H1 (cell line): Measurements from ENCODE around the gene LDLRAD4. TPM values are rescaled to one million over a fixed set of nuclear protein-coding genes. Genes with fewer than 3 reads are reported as not detected.

Experiments used
- CTCF ChIA-PET: fragments of 300-600 bp; sonication (Branson Sonifier 250); formaldehyde crosslinking; loops from one replicate; lab custom pipeline; 2021; ENCODE audit not compliant: partially characterized antibody; lab: Charles Lee
- POLR2A ChIA-PET: fragments of 300-600 bp; sonication (Branson Sonifier 250); formaldehyde crosslinking; loops from one replicate; lab custom pipeline; 2021; ENCODE audit warnings: inconsistent platforms; ENCODE audit not compliant: partially characterized antibody; lab: Charles Lee
- DNase-seq, 2 experiments: peaks; one replicate each; pipeline versions ENCODE4 v3.0.0 to v3.0.0-alpha.2; 2010 to 2022; ENCODE audit warnings: low spot score in 2 of 2, low read depth in 1 of 2, mixed read lengths in 1 of 2
- FAIRE-seq: peaks from 2 replicates; lab custom pipeline; 2011; peaks lifted over from hg19 to GRCh38; lab: Jason Lieb, UNC
- H2AFZ ChIP-seq: 2 replicates; pipeline ENCODE4 v1.8.1; 2012; ENCODE audit warnings: low read length, inconsistent platforms
- H2AK5ac ChIP-seq: 2 replicates; pipeline ENCODE4 v1.6.1; 2013; ENCODE audit warnings: low read depth, low read length
- H2BK120ac ChIP-seq: replicated peaks from 2 replicates; pipeline ENCODE3; 2013; ENCODE audit warnings: low read depth, low read length, inconsistent platforms
- H2BK12ac ChIP-seq: 2 replicates; pipeline ENCODE4 v1.6.1; 2013; ENCODE audit warnings: low read depth, low read length
- H2BK15ac ChIP-seq: 2 replicates; pipeline ENCODE4 v1.6.1; 2013; ENCODE audit warnings: low read length
- H2BK20ac ChIP-seq: 2 replicates; pipeline ENCODE4 v1.6.1; 2013; ENCODE audit warnings: low read length
- H2BK5ac ChIP-seq: 2 replicates; pipeline ENCODE4 v1.6.1; 2013; ENCODE audit warnings: low read depth, low read length
- H3K14ac ChIP-seq: 2 replicates; pipeline ENCODE4 v1.6.1; 2013; ENCODE audit warnings: inconsistent platforms; ENCODE audit not compliant: insufficient read length
- H3K18ac ChIP-seq: 2 replicates; pipeline ENCODE4 v1.6.1; 2013; ENCODE audit warnings: low read length; ENCODE audit errors: extremely low read depth
- H3K23ac ChIP-seq: 2 replicates; pipeline ENCODE4 v1.6.1; 2013; ENCODE audit warnings: inconsistent platforms; ENCODE audit not compliant: insufficient read length
- H3K23me2 ChIP-seq: 2 replicates; pipeline ENCODE4 v1.6.1; 2013; ENCODE audit warnings: low read depth, low read length
- H3K27ac ChIP-seq: 2 replicates; pipeline ENCODE4 v1.6.1; 2011; ENCODE audit warnings: low read depth, low read length, inconsistent platforms
- H3K27me3 ChIP-seq, 4 experiments: replicated peaks in 1 of 4; 1 replicate in 1 of 4; 2 replicates in 3 of 4; pipeline versions ENCODE4 v1.6.1 to v1.8.1; 2011 to 2013; ENCODE audit warnings: low read length in 3 of 4, mild to moderate bottlenecking in 3 of 4, inconsistent platforms in 2 of 4, mixed read lengths in 2 of 4, moderate library complexity in 1 of 4; ENCODE audit not compliant: control insufficient read depth in 3 of 4, insufficient read depth in 3 of 4; ENCODE audit errors: extremely low read depth in 1 of 4
- H3K36me3 ChIP-seq, 4 experiments: 2 replicates each; pipeline versions ENCODE4 v1.6.1 to v1.8.1; 2011 to 2013; ENCODE audit warnings: mild to moderate bottlenecking in 4 of 4, low read length in 3 of 4, moderate library complexity in 2 of 4, control low read depth in 1 of 4, inconsistent platforms in 1 of 4; ENCODE audit not compliant: insufficient read depth in 4 of 4, control insufficient read depth in 2 of 4
- H3K4ac ChIP-seq: replicated peaks from 2 replicates; pipeline ENCODE3; 2013; ENCODE audit warnings: low read length, low read depth, mixed read lengths, inconsistent platforms; ENCODE audit not compliant: insufficient read length
- H3K4me1 ChIP-seq, 4 experiments: replicated peaks in 1 of 4; 1 replicate in 1 of 4; 2 replicates in 3 of 4; pipeline versions ENCODE4 v1.6.1 to v1.8.1; 2011 to 2013; ENCODE audit warnings: low read length in 3 of 4, inconsistent platforms in 2 of 4, mixed read lengths in 1 of 4; ENCODE audit not compliant: insufficient read depth in 4 of 4, control insufficient read depth in 3 of 4
- H3K4me2 ChIP-seq, 2 experiments: 2 replicates each; pipeline versions ENCODE4 v1.6.1 to v1.8.1; 2011 to 2013; ENCODE audit warnings: low read depth in 2 of 2, low read length in 2 of 2, control low read depth in 1 of 2, inconsistent platforms in 1 of 2, mild to moderate bottlenecking in 1 of 2; ENCODE audit not compliant: insufficient read depth in 1 of 2
- H3K4me3 ChIP-seq, 4 experiments: fragments of 200-600, 300-600 bp in 1 of 4; sonication (generic), shearing (Covaris generic), sonication (Bioruptor Twin) in 1 of 4; 2 replicates each; pipeline versions ENCODE4 v1.5.1 to v1.8.1; 2011 to 2016; ENCODE audit warnings: low read length in 4 of 4, low read depth in 3 of 4, control low read depth in 2 of 4, inconsistent platforms in 2 of 4, mild to moderate bottlenecking in 2 of 4, mixed read lengths in 1 of 4, moderate library complexity in 1 of 4; ENCODE audit not compliant: insufficient read depth in 2 of 4; ENCODE audit errors: extremely low read depth in 1 of 4
- H3K56ac ChIP-seq: replicated peaks from 2 replicates; pipeline ENCODE3; 2013; ENCODE audit warnings: low read depth, mild to moderate bottlenecking, mixed read lengths, low read length, inconsistent platforms; ENCODE audit not compliant: insufficient read length
- H3K79me1 ChIP-seq: 2 replicates; pipeline ENCODE4 v1.6.1; 2013; ENCODE audit warnings: low read depth, low read length, control low read depth
- H3K79me2 ChIP-seq, 2 experiments: 2 replicates each; pipeline versions ENCODE4 v1.6.1 to v1.8.1; 2012 to 2013; ENCODE audit warnings: low read length in 2 of 2, mild to moderate bottlenecking in 2 of 2, inconsistent platforms in 1 of 2; ENCODE audit not compliant: insufficient read depth in 2 of 2, control insufficient read depth in 1 of 2
- H3K9ac ChIP-seq, 4 experiments: replicated peaks in 1 of 4; 1 replicate in 1 of 4; 2 replicates in 3 of 4; pipeline versions ENCODE4 v1.6.1 to v1.8.1; 2011 to 2013; ENCODE audit warnings: low read depth in 3 of 4, low read length in 3 of 4, control low read depth in 2 of 4, mild to moderate bottlenecking in 2 of 4, moderate library complexity in 2 of 4, inconsistent platforms in 1 of 4; ENCODE audit errors: extremely low read depth in 1 of 4
- H3K9me3 ChIP-seq, 2 experiments: 2 replicates each; pipeline versions ENCODE4 v1.6.1 to v1.8.1; 2012 to 2013; ENCODE audit warnings: mild to moderate bottlenecking in 2 of 2, moderate library complexity in 2 of 2, control low read depth in 1 of 2, inconsistent platforms in 1 of 2, low read depth in 1 of 2, low read length in 1 of 2, mixed read lengths in 1 of 2; ENCODE audit not compliant: insufficient read depth in 2 of 2
- H4K20me1 ChIP-seq, 2 experiments: replicated peaks in 1 of 2; 2 replicates each; pipeline versions ENCODE3 to v1.8.1; 2011 to 2013; ENCODE audit warnings: inconsistent platforms in 2 of 2, low read length in 2 of 2, mild to moderate bottlenecking in 1 of 2; ENCODE audit not compliant: insufficient read depth in 2 of 2, control insufficient read depth in 1 of 2
- H4K5ac ChIP-seq: 2 replicates; pipeline ENCODE4 v1.6.1; 2013; ENCODE audit warnings: low read length, low read depth, mixed read lengths, inconsistent platforms; ENCODE audit not compliant: insufficient read length
- H4K8ac ChIP-seq: 2 replicates; pipeline ENCODE4 v1.8.0; 2013; ENCODE audit warnings: mild to moderate bottlenecking, moderate library complexity, low read length, inconsistent platforms; ENCODE audit not compliant: insufficient read depth; ENCODE audit errors: extremely low read depth
- H4K91ac ChIP-seq: replicated peaks from 2 replicates; pipeline ENCODE3; 2013; ENCODE audit warnings: low read length, mixed read lengths, inconsistent platforms; ENCODE audit not compliant: insufficient read length
- ASH2L ChIP-seq: fragments of 200-600, 300-600 bp; sonication (generic); IDR thresholded peaks from one replicate; pipeline ENCODE4 v1.7.1; 2017; ENCODE audit warnings: low read length
- BCL11A ChIP-seq, 2 experiments: IDR thresholded peaks; one replicate each; pipeline ENCODE4 v1.6.1; 2011; ENCODE audit warnings: low read depth in 2 of 2, low read length in 2 of 2, mild to moderate bottlenecking in 2 of 2
- CEBPB ChIP-seq: IDR thresholded peaks from 2 replicates; pipeline ENCODE4 v1.6.1; 2012; ENCODE audit warnings: low read depth, low read length
- CHD1 ChIP-seq: IDR thresholded peaks from 2 replicates; pipeline ENCODE4 v1.6.1; 2012; ENCODE audit warnings: low read depth, low read length, improper control_type of control experiment
- CHD2 ChIP-seq: IDR thresholded peaks from 2 replicates; pipeline ENCODE4 v1.6.1; 2012; ENCODE audit warnings: low read length, improper control_type of control experiment
- CTCF ChIP-seq, 3 experiments: IDR thresholded peaks; 1 replicate in 2 of 3; 2 replicates in 1 of 3; pipeline versions ENCODE4 v1.5.1 to v1.6.1; 2011; ENCODE audit warnings: low read length in 3 of 3, mild to moderate bottlenecking in 3 of 3, inconsistent platforms in 2 of 3, low read depth in 1 of 3, moderate library complexity in 1 of 3; ENCODE audit not compliant: insufficient read depth in 1 of 3; ENCODE audit errors: control extremely low read depth in 1 of 3
- ZNF274 ChIP-seq: IDR thresholded peaks from 2 replicates; pipeline ENCODE4 v1.7.0; 2012; ENCODE audit warnings: low read length, borderline replicate concordance; ENCODE audit errors: extremely low read depth
- WGBS, 2 experiments: shearing (Covaris generic) in 1 of 2; methylation state at CpG; one replicate each; pipeline versions ENCODE4 v1.1.6 to v1.1.7; 2013 to 2015; ENCODE audit warnings: low lambda C conversion rate in 2 of 2, mixed read lengths in 2 of 2, inconsistent platforms in 1 of 2, low coverage in 1 of 2, missing lambda C conversion rate in 1 of 2; ENCODE audit not compliant: insufficient replicate concordance in 2 of 2, insufficient coverage in 1 of 2, insufficient read length in 1 of 2; ENCODE audit errors: extremely low coverage in 1 of 2, missing lambda C conversion rate in 1 of 2; 5-methylcytosine and 5-hydroxymethylcytosine counted together
- polyA plus RNA-seq, 7 experiments: library from polyadenylated mRNA; depleted of rRNA in 3 of 7; stranded (reverse) in 5 of 7; unstranded in 2 of 7; fragments of >200 nt in 5 of 7; fragments of 200-250 nt in 2 of 7; gene quantifications; 1 replicate in 5 of 7; 2 replicates in 1 of 7; 4 replicates in 1 of 7; pipeline versions ENCODE4 v1.2.1 to v1.2.3, GENCODE V29; 2011 to 2013; ENCODE audit warnings: missing spikeins in 2 of 7, mixed read lengths in 2 of 7
- total RNA-seq: library from RNA; stranded (reverse); fragmentation: NEBNext Ultra II Directional; extraction: Animal tissue kit (Norgen Biotek cat#: 25700); gene quantifications from 2 replicates; pipeline ENCODE4 v1.2.1, GENCODE V29; 2021

LDLRAD4 gene
- total and polyA plus RNA-seq, 2 of the 8 experiments (the other 6 are each of a cell fraction or from before 2014, with no cell fraction given) = 0.77 to 1.4 TPM

GRCh38 chr18:13524054-13524453, 305.5 kb downstream of the LDLRAD4 start:
- Histone ChIP-seq H4K20me1 (no peaks in the 10 kb centered on the region), H3K9me3 (no peaks in the 10 kb centered on the region), H2BK120ac (no peak overlapping the region), H4K8ac (no peak overlapping the region), H3K4ac (no peak overlapping the region), H3K18ac (no peak overlapping the region), H4K5ac (no peak overlapping the region), H3K27ac (no peak overlapping the region), H4K91ac (no peak overlapping the region), H2BK5ac (no peak overlapping the region), H3K36me3 (no peaks in the 10 kb centered on the region), H3K4me1 (no peaks in the 10 kb centered on the region), H3K4me2 (no peak overlapping the region), H3K56ac (no peak overlapping the region), H2AK5ac (no peak overlapping the region), H3K14ac (no peak overlapping the region), H2BK15ac (no peak overlapping the region), H2AFZ (no peak overlapping the region), H3K79me2 (no peaks in the 10 kb centered on the region), H3K4me3 (no peak overlapping the region), H3K9ac (no peak overlapping the region), H2BK12ac (no peak overlapping the region), H3K23me2 (no peaks in the 10 kb centered on the region), H3K23ac (no peak overlapping the region), H3K27me3 (0 out of 7 replicates have a peak, but pooled peaks cover 0 to 2% (median 0%) of the 10 kb centered on the region in 4 experiments), H3K79me1 (no peaks in the 10 kb centered on the region), H2BK20ac (no peak overlapping the region)
- no peak for TF ChIP-seq BCL11A (IDR thresholded peaks at IDR 0.05; ENCODE audit: low read depth in 2 of 2, low read length in 2 of 2)
- no peak for TF ChIP-seq ASH2L
- TF ChIP-seq CEBPB = no peak
- no peak for TF ChIP-seq CHD1
- TF ChIP-seq ZNF274 = no peak
- no peak for TF ChIP-seq CTCF (IDR thresholded peaks at IDR 0.05; ENCODE audit: control extremely low read depth in 1 of 3, insufficient read depth in 1 of 3, low read depth in 1 of 3, low read length in 3 of 3)
- TF ChIP-seq CHD2 = no peak
- no peak for FAIRE-seq
- POLR2A ChIA-PET = no interaction called here
- WGBS, 2 experiments = 75% methylated on average over 5 of the region's 5 CpGs; no CpG with 5 or more reads in 1 of the 2 experiments
- CTCF ChIA-PET = interaction anchor here (0.7 to 2.8 kb wide), 3 partner anchors 10 to 308 kb away, joined by 3 to 9 read pairs (median 5); no protein-coding TSS in a partner anchor
- no peak for DNase-seq
